H1 (cell line): Measurements from ENCODE around the gene SMIM31. TPM values are rescaled to one million over a fixed set of nuclear protein-coding genes. Genes with fewer than 3 reads are reported as not detected.

Experiments used
- CTCF ChIA-PET: fragments of 300-600 bp; sonication (Branson Sonifier 250); formaldehyde crosslinking; loops from one replicate; lab custom pipeline; 2021; ENCODE audit not compliant: partially characterized antibody; lab: Charles Lee
- POLR2A ChIA-PET: fragments of 300-600 bp; sonication (Branson Sonifier 250); formaldehyde crosslinking; loops from one replicate; lab custom pipeline; 2021; ENCODE audit warnings: inconsistent platforms; ENCODE audit not compliant: partially characterized antibody; lab: Charles Lee
- DNase-seq, 2 experiments: peaks; one replicate each; pipeline versions ENCODE4 v3.0.0 to v3.0.0-alpha.2; 2010 to 2022; ENCODE audit warnings: low spot score in 2 of 2, low read depth in 1 of 2, mixed read lengths in 1 of 2
- FAIRE-seq: peaks from 2 replicates; lab custom pipeline; 2011; peaks lifted over from hg19 to GRCh38; lab: Jason Lieb, UNC
- H2AFZ ChIP-seq: 2 replicates; pipeline ENCODE4 v1.8.1; 2012; ENCODE audit warnings: low read length, inconsistent platforms
- H2AK5ac ChIP-seq: 2 replicates; pipeline ENCODE4 v1.6.1; 2013; ENCODE audit warnings: low read depth, low read length
- H2BK120ac ChIP-seq: replicated peaks from 2 replicates; pipeline ENCODE3; 2013; ENCODE audit warnings: low read depth, low read length, inconsistent platforms
- H2BK12ac ChIP-seq: 2 replicates; pipeline ENCODE4 v1.6.1; 2013; ENCODE audit warnings: low read depth, low read length
- H2BK15ac ChIP-seq: 2 replicates; pipeline ENCODE4 v1.6.1; 2013; ENCODE audit warnings: low read length
- H2BK20ac ChIP-seq: 2 replicates; pipeline ENCODE4 v1.6.1; 2013; ENCODE audit warnings: low read length
- H2BK5ac ChIP-seq: 2 replicates; pipeline ENCODE4 v1.6.1; 2013; ENCODE audit warnings: low read depth, low read length
- H3K14ac ChIP-seq: 2 replicates; pipeline ENCODE4 v1.6.1; 2013; ENCODE audit warnings: inconsistent platforms; ENCODE audit not compliant: insufficient read length
- H3K18ac ChIP-seq: 2 replicates; pipeline ENCODE4 v1.6.1; 2013; ENCODE audit warnings: low read length; ENCODE audit errors: extremely low read depth
- H3K23ac ChIP-seq: 2 replicates; pipeline ENCODE4 v1.6.1; 2013; ENCODE audit warnings: inconsistent platforms; ENCODE audit not compliant: insufficient read length
- H3K23me2 ChIP-seq: 2 replicates; pipeline ENCODE4 v1.6.1; 2013; ENCODE audit warnings: low read depth, low read length
- H3K27ac ChIP-seq: 2 replicates; pipeline ENCODE4 v1.6.1; 2011; ENCODE audit warnings: low read depth, low read length, inconsistent platforms
- H3K27me3 ChIP-seq, 4 experiments: replicated peaks in 1 of 4; 1 replicate in 1 of 4; 2 replicates in 3 of 4; pipeline versions ENCODE4 v1.6.1 to v1.8.1; 2011 to 2013; ENCODE audit warnings: low read length in 3 of 4, mild to moderate bottlenecking in 3 of 4, inconsistent platforms in 2 of 4, mixed read lengths in 2 of 4, moderate library complexity in 1 of 4; ENCODE audit not compliant: control insufficient read depth in 3 of 4, insufficient read depth in 3 of 4; ENCODE audit errors: extremely low read depth in 1 of 4
- H3K36me3 ChIP-seq, 4 experiments: 2 replicates each; pipeline versions ENCODE4 v1.6.1 to v1.8.1; 2011 to 2013; ENCODE audit warnings: mild to moderate bottlenecking in 4 of 4, low read length in 3 of 4, moderate library complexity in 2 of 4, control low read depth in 1 of 4, inconsistent platforms in 1 of 4; ENCODE audit not compliant: insufficient read depth in 4 of 4, control insufficient read depth in 2 of 4
- H3K4ac ChIP-seq: replicated peaks from 2 replicates; pipeline ENCODE3; 2013; ENCODE audit warnings: low read length, low read depth, mixed read lengths, inconsistent platforms; ENCODE audit not compliant: insufficient read length
- H3K4me1 ChIP-seq, 4 experiments: replicated peaks in 1 of 4; 1 replicate in 1 of 4; 2 replicates in 3 of 4; pipeline versions ENCODE4 v1.6.1 to v1.8.1; 2011 to 2013; ENCODE audit warnings: low read length in 3 of 4, inconsistent platforms in 2 of 4, mixed read lengths in 1 of 4; ENCODE audit not compliant: insufficient read depth in 4 of 4, control insufficient read depth in 3 of 4
- H3K4me2 ChIP-seq, 2 experiments: 2 replicates each; pipeline versions ENCODE4 v1.6.1 to v1.8.1; 2011 to 2013; ENCODE audit warnings: low read depth in 2 of 2, low read length in 2 of 2, control low read depth in 1 of 2, inconsistent platforms in 1 of 2, mild to moderate bottlenecking in 1 of 2; ENCODE audit not compliant: insufficient read depth in 1 of 2
- H3K4me3 ChIP-seq, 4 experiments: fragments of 200-600, 300-600 bp in 1 of 4; sonication (generic), shearing (Covaris generic), sonication (Bioruptor Twin) in 1 of 4; 2 replicates each; pipeline versions ENCODE4 v1.5.1 to v1.8.1; 2011 to 2016; ENCODE audit warnings: low read length in 4 of 4, low read depth in 3 of 4, control low read depth in 2 of 4, inconsistent platforms in 2 of 4, mild to moderate bottlenecking in 2 of 4, mixed read lengths in 1 of 4, moderate library complexity in 1 of 4; ENCODE audit not compliant: insufficient read depth in 2 of 4; ENCODE audit errors: extremely low read depth in 1 of 4
- H3K56ac ChIP-seq: replicated peaks from 2 replicates; pipeline ENCODE3; 2013; ENCODE audit warnings: low read depth, mild to moderate bottlenecking, mixed read lengths, low read length, inconsistent platforms; ENCODE audit not compliant: insufficient read length
- H3K79me1 ChIP-seq: 2 replicates; pipeline ENCODE4 v1.6.1; 2013; ENCODE audit warnings: low read depth, low read length, control low read depth
- H3K79me2 ChIP-seq, 2 experiments: 2 replicates each; pipeline versions ENCODE4 v1.6.1 to v1.8.1; 2012 to 2013; ENCODE audit warnings: low read length in 2 of 2, mild to moderate bottlenecking in 2 of 2, inconsistent platforms in 1 of 2; ENCODE audit not compliant: insufficient read depth in 2 of 2, control insufficient read depth in 1 of 2
- H3K9ac ChIP-seq, 4 experiments: replicated peaks in 1 of 4; 1 replicate in 1 of 4; 2 replicates in 3 of 4; pipeline versions ENCODE4 v1.6.1 to v1.8.1; 2011 to 2013; ENCODE audit warnings: low read depth in 3 of 4, low read length in 3 of 4, control low read depth in 2 of 4, mild to moderate bottlenecking in 2 of 4, moderate library complexity in 2 of 4, inconsistent platforms in 1 of 4; ENCODE audit errors: extremely low read depth in 1 of 4
- H3K9me3 ChIP-seq, 2 experiments: 2 replicates each; pipeline versions ENCODE4 v1.6.1 to v1.8.1; 2012 to 2013; ENCODE audit warnings: mild to moderate bottlenecking in 2 of 2, moderate library complexity in 2 of 2, control low read depth in 1 of 2, inconsistent platforms in 1 of 2, low read depth in 1 of 2, low read length in 1 of 2, mixed read lengths in 1 of 2; ENCODE audit not compliant: insufficient read depth in 2 of 2
- H4K20me1 ChIP-seq, 2 experiments: replicated peaks in 1 of 2; 2 replicates each; pipeline versions ENCODE3 to v1.8.1; 2011 to 2013; ENCODE audit warnings: inconsistent platforms in 2 of 2, low read length in 2 of 2, mild to moderate bottlenecking in 1 of 2; ENCODE audit not compliant: insufficient read depth in 2 of 2, control insufficient read depth in 1 of 2
- H4K5ac ChIP-seq: 2 replicates; pipeline ENCODE4 v1.6.1; 2013; ENCODE audit warnings: low read length, low read depth, mixed read lengths, inconsistent platforms; ENCODE audit not compliant: insufficient read length
- H4K8ac ChIP-seq: 2 replicates; pipeline ENCODE4 v1.8.0; 2013; ENCODE audit warnings: mild to moderate bottlenecking, moderate library complexity, low read length, inconsistent platforms; ENCODE audit not compliant: insufficient read depth; ENCODE audit errors: extremely low read depth
- H4K91ac ChIP-seq: replicated peaks from 2 replicates; pipeline ENCODE3; 2013; ENCODE audit warnings: low read length, mixed read lengths, inconsistent platforms; ENCODE audit not compliant: insufficient read length
- BACH1 ChIP-seq: IDR thresholded peaks from 2 replicates; pipeline ENCODE4 v1.6.1; 2012; ENCODE audit warnings: low read length, improper control_type of control experiment
- GABPA ChIP-seq: IDR thresholded peaks from 2 replicates; pipeline ENCODE4 v1.6.1; 2011; ENCODE audit warnings: mild to moderate bottlenecking, low read length, moderate library complexity, borderline replicate concordance; ENCODE audit not compliant: insufficient read depth
- GTF2F1 ChIP-seq: IDR thresholded peaks from 2 replicates; pipeline ENCODE4 v1.6.1; 2012; ENCODE audit warnings: low read depth, low read length, improper control_type of control experiment, borderline replicate concordance
- JUND ChIP-seq: IDR thresholded peaks from 2 replicates; pipeline ENCODE4 v1.6.1; 2011; ENCODE audit warnings: mild to moderate bottlenecking, improper control_type of control experiment, low read length
- POU5F1 ChIP-seq: IDR thresholded peaks from 2 replicates; pipeline ENCODE4 v1.6.1; 2011; ENCODE audit warnings: low read depth, mild to moderate bottlenecking, low read length, moderate library complexity
- SP2 ChIP-seq: IDR thresholded peaks from 2 replicates; pipeline ENCODE4 v1.6.1; 2012; ENCODE audit warnings: mild to moderate bottlenecking, low read length, inconsistent platforms
- SUZ12 ChIP-seq: fragments of 200-600 bp; sonication (generic); IDR thresholded peaks from 2 replicates; pipeline ENCODE4 v1.6.1; 2012; ENCODE audit warnings: mild to moderate bottlenecking, inconsistent platforms, low read length, moderate library complexity, mixed read lengths
- ZNF274 ChIP-seq: IDR thresholded peaks from 2 replicates; pipeline ENCODE4 v1.7.0; 2012; ENCODE audit warnings: low read length, borderline replicate concordance; ENCODE audit errors: extremely low read depth
- WGBS, 2 experiments: shearing (Covaris generic) in 1 of 2; methylation state at CpG; one replicate each; pipeline versions ENCODE4 v1.1.6 to v1.1.7; 2013 to 2015; ENCODE audit warnings: low lambda C conversion rate in 2 of 2, mixed read lengths in 2 of 2, inconsistent platforms in 1 of 2, low coverage in 1 of 2, missing lambda C conversion rate in 1 of 2; ENCODE audit not compliant: insufficient replicate concordance in 2 of 2, insufficient coverage in 1 of 2, insufficient read length in 1 of 2; ENCODE audit errors: extremely low coverage in 1 of 2, missing lambda C conversion rate in 1 of 2; 5-methylcytosine and 5-hydroxymethylcytosine counted together
- polyA plus RNA-seq, 7 experiments: library from polyadenylated mRNA; depleted of rRNA in 3 of 7; stranded (reverse) in 5 of 7; unstranded in 2 of 7; fragments of >200 nt in 5 of 7; fragments of 200-250 nt in 2 of 7; gene quantifications; 1 replicate in 5 of 7; 2 replicates in 1 of 7; 4 replicates in 1 of 7; pipeline versions ENCODE4 v1.2.1 to v1.2.3, GENCODE V29; 2011 to 2013; ENCODE audit warnings: missing spikeins in 2 of 7, mixed read lengths in 2 of 7
- total RNA-seq: library from RNA; stranded (reverse); fragmentation: NEBNext Ultra II Directional; extraction: Animal tissue kit (Norgen Biotek cat#: 25700); gene quantifications from 2 replicates; pipeline ENCODE4 v1.2.1, GENCODE V29; 2021

The SMIM31 gene
- total and polyA plus RNA-seq, 2 of the 8 experiments (the other 6 are each of a cell fraction or from before 2014, with no cell fraction given): not detected

- Histone ChIP-seq H3K79me2 (no peaks in the 10 kb centered on the region), H2BK5ac (no peak overlapping the region), H3K18ac (no peak overlapping the region; the same call in 1 of the 2 replicates), H3K9ac (no peak overlapping the region), H3K23ac (no peak overlapping the region), H3K27me3 (no peaks in the 10 kb centered on the region), H3K14ac (no peak overlapping the region), H3K23me2 (no peaks in the 10 kb centered on the region), H4K91ac (no peak overlapping the region), H2BK120ac (no peak overlapping the region), H3K36me3 (no peaks in the 10 kb centered on the region), H2BK12ac (no peak overlapping the region), H2AK5ac (no peak overlapping the region), H3K4me1 (no peaks in the 10 kb centered on the region; a peak in 1 of 7 replicates), H3K4me2 (no peak overlapping the region), H4K20me1 (no peaks in the 10 kb centered on the region), H3K27ac (no peak overlapping the region), H4K8ac (no peak overlapping the region), H2BK15ac (no peak overlapping the region), H3K56ac (no peak overlapping the region), H2BK20ac (peak overlapping the region; percentile 65; the same call in 1 of the 2 replicates), H3K4ac (no peak overlapping the region), H3K9me3 (no peaks in the 10 kb centered on the region), H4K5ac (no peak overlapping the region), H3K4me3 (no peak overlapping the region), H2AFZ (no peak overlapping the region), H3K79me1 (no peaks in the 10 kb centered on the region)
- ChIA-PET POLR2A (interaction anchor here (1.0 kb wide), 1 partner anchor 11 kb away, joined by 3 read pairs; no protein-coding TSS in a partner anchor), CTCF (interaction anchor here (2.0 kb wide), 1 partner anchor 71 kb away, joined by 9 read pairs; no protein-coding TSS in a partner anchor)
- DNase-seq (no peak), FAIRE-seq (no peak)
- 68% methylated on average over 2 of the region's 2 CpGs; no CpG with 5 or more reads in 1 of the 2 experiments for WGBS, 2 experiments
- TF ChIP-seq GABPA (no peak), POU5F1 (no peak), BACH1 (no peak), SP2 (no peak), ZNF274 (no peak), JUND (no peak), GTF2F1 (no peak), SUZ12 (no peak)
These were observed 59.6 kb downstream of the SMIM31 start for GRCh38 chr4:164813554-164813953.
